PC-3 (cell line): ENCODE results near the gene RAB11A. TPM values are rescaled to one million over a fixed set of nuclear protein-coding genes. Genes with fewer than 3 reads are reported as not detected.
A peak's percentile ranks its signal among the peaks of the same experiment; 100 is the strongest.

Experiments
- ATAC-seq: fragments of 200-7000 bp; cut with Tn5 transposase; 2 replicates; pipeline ENCODE4 v1.9.1; 2020; ENCODE audit warnings: mild to moderate bottlenecking, moderate library complexity
- BruUV-seq: library from RNA; stranded (reverse); fragments of 400-500 nt; replicated peaks from 2 replicates; lab custom pipeline; 2021; lab: Mats Ljungman, UMichigan
- CTCF ChIA-PET: fragments of 300-600 bp; sonication (Branson Sonifier 250); formaldehyde crosslinking; loops from one replicate; lab custom pipeline; 2022; ENCODE audit warnings: antibody characterized with exemption; lab: Charles Lee
- POLR2A ChIA-PET: fragments of 300-600 bp; sonication (Branson Sonifier 250); formaldehyde crosslinking; loops from one replicate; lab custom pipeline; 2022; ENCODE audit warnings: antibody characterized with exemption; ENCODE audit not compliant: unreplicated experiment; lab: Charles Lee
- DNase-seq: peaks from one replicate; pipeline ENCODE4 v3.0.0-alpha.2; 2015
- H2AFZ ChIP-seq: fragments of 300-600 bp; sonication (generic); 2 replicates; pipeline ENCODE4 v1.6.0; 2016; ENCODE audit warnings: antibody characterized with exemption, low read length
- H3F3A ChIP-seq: fragments of 300-600 bp; sonication (generic); one replicate; pipeline ENCODE4 v1.6.0; 2017; ENCODE audit warnings: antibody characterized with exemption, low read length, control low read depth, mild to moderate bottlenecking; ENCODE audit not compliant: unreplicated experiment
- H3K27ac ChIP-seq: fragments of 300-600 bp; sonication (generic); 2 replicates; pipeline ENCODE4 v1.5.1; 2016; ENCODE audit warnings: mild to moderate bottlenecking, low read length
- H3K27me3 ChIP-seq: fragments of 300-600 bp; sonication (generic); 2 replicates; pipeline ENCODE4 v1.6.1; 2016; ENCODE audit warnings: low read length, mixed read lengths
- H3K36me3 ChIP-seq: fragments of 300-600 bp; sonication (generic); 2 replicates; pipeline ENCODE4 v1.6.1; 2016; ENCODE audit warnings: low read depth, mixed run types, low read length, mixed read lengths
- H3K4me1 ChIP-seq: fragments of 300-600 bp; sonication (generic); 2 replicates; pipeline ENCODE4 v1.5.1; 2016; ENCODE audit warnings: low read length; ENCODE audit not compliant: insufficient read depth
- H3K4me2 ChIP-seq: fragments of 300-600 bp; sonication (generic); 2 replicates; pipeline ENCODE4 v1.6.0; 2016; ENCODE audit warnings: low read length
- H3K4me3 ChIP-seq: fragments of 300-600 bp; sonication (generic); 2 replicates; pipeline ENCODE4 v1.5.1; 2016; ENCODE audit warnings: mild to moderate bottlenecking, low read length, mixed read lengths
- H3K79me2 ChIP-seq: fragments of 300-600 bp; sonication (generic); 2 replicates; pipeline ENCODE4 v1.6.1; 2017; ENCODE audit warnings: low read length, mixed read lengths
- H3K9ac ChIP-seq: fragments of 300-600 bp; sonication (generic); 2 replicates; pipeline ENCODE4 v1.6.0; 2016; ENCODE audit warnings: mild to moderate bottlenecking, low read length
- H3K9me2 ChIP-seq: fragments of 300-600 bp; sonication (generic); replicated peaks from 2 replicates; pipeline ENCODE4 v1.6.1; 2016; ENCODE audit warnings: mixed run types, low read length, mixed read lengths
- H3K9me3 ChIP-seq: fragments of 300-600 bp; sonication (generic); 2 replicates; pipeline ENCODE4 v1.6.1; 2016; ENCODE audit warnings: low read length, mixed read lengths
- H4K20me1 ChIP-seq: fragments of 300-600 bp; sonication (generic); 2 replicates; pipeline ENCODE4 v1.6.1; 2016; ENCODE audit warnings: low read length, mixed read lengths
- CTCF ChIP-seq: fragments of 300-600 bp; sonication (generic); conservative IDR thresholded peaks from 2 replicates; pipeline ENCODE4 v1.5.1; 2017; ENCODE audit warnings: antibody characterized with exemption, low read depth, mild to moderate bottlenecking, low read length
- EZH2 ChIP-seq: fragments of 300-600 bp; sonication (generic); IDR thresholded peaks from one replicate; pipeline ENCODE4 v1.6.1; 2017; ENCODE audit warnings: antibody characterized with exemption, mild to moderate bottlenecking, low read length; ENCODE audit not compliant: unreplicated experiment
- EZH2phosphoT487 ChIP-seq: fragments of 300-600 bp; sonication (generic); IDR thresholded peaks from 2 replicates; pipeline ENCODE4 v1.6.1; 2018; ENCODE audit warnings: mild to moderate bottlenecking, antibody characterized with exemption, low read length, borderline replicate concordance
- intact Hi-C: fragments of 100-400 bp; cut with micrococcal nuclease; formaldehyde crosslinking; loops from 2 replicates; pipeline ENCODE4 v1.9.0; 2023
- total RNA-seq: library from RNA; depleted of rRNA; stranded (reverse); fragments of >200 nt; gene quantifications from 2 replicates; pipeline ENCODE4 v1.2.3, GENCODE V29; 2014

RAB11A gene
- total RNA-seq, 1 experiment from 2014 or later, result 171 TPM

DNA sequence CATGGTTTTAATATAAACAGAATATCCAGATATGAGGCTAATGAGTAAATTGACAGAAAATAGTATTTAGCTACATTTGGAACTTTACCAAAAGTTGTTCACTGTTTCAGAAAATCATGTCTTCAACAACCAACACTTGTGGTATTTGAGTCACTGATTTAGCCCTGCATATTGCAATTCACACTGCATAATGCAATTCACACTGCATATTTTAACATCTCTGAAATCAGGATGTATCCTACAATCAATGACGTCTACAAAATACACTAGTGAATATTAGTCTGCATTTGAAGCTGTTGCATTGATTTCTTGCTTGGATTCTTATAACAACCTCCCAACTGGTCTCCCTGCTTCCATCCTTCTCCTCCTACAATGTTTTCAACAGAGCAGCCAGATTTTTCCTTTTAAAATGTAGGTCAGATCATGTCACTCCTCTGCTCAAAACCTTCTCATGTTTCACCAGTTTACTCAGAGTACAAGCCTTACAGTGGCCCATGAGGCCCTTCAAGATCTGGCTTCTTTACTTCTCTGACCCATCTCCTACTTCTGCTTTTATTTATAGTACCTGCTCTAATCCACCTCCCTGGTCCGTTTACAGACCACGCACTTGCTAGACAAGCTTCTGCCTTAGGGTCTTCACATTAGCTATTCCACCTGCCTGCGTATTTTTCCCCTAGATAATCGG is 11.4 kb upstream of the RAB11A start:
- no peak for TF ChIP-seq EZH2
- TF ChIP-seq CTCF, result no peak
- TF ChIP-seq EZH2phosphoT487, result no peak
- no peak overlapping the region for H3K4me3 ChIP-seq
- H3F3A ChIP-seq, result no peaks in the 10 kb centered on the region
- intact Hi-C loops, result no loop called here
- peaks cover 9% of the 10 kb centered on the region; the same call in 1 of the 2 replicates for H3K4me1 ChIP-seq
- ATAC-seq, result no peak
- BruUV-seq, result no TSS peak
- H2AFZ ChIP-seq, result no peak overlapping the region
- no peaks in the 10 kb centered on the region for H3K27me3 ChIP-seq
- no peaks in the 10 kb centered on the region for H4K20me1 ChIP-seq
- DNase-seq, result no peak
- no peak overlapping the region for H3K27ac ChIP-seq
- H3K36me3 ChIP-seq, result no peaks in the 10 kb centered on the region
- no peak overlapping the region for H3K9ac ChIP-seq
- no peaks in the 10 kb centered on the region for H3K9me2 ChIP-seq
- ChIA-PET POLR2A (no interaction called here), CTCF (no interaction called here)
- no peaks in the 10 kb centered on the region for H3K9me3 ChIP-seq
- no peak overlapping the region for H3K4me2 ChIP-seq
- no peaks in the 10 kb centered on the region for H3K79me2 ChIP-seq

DNA sequence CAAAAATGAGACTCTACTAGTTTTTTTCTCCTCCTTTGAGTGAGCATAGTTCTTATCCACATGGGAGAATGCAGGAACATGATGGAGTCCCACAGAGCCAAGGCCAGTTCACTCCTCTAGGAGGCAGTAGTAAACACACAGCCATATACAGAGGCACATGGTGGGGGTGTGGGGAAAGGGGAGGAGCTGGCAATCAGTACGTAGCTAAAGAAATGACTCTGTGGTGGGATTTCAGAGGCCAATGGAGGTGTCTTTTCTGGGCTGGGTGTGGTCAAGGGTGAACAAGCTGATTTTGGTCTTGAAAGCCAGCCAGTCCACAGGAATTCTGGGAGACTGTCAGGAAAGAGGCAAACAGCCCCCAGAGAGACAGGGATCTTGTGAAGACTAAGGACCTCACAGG is 6.6 kb upstream of the RAB11A start:
- Histone ChIP-seq H3K79me2 (no peaks in the 10 kb centered on the region), H3K4me3 (no peak overlapping the region), H3K27ac (no peak overlapping the region), H3K4me2 (no peak overlapping the region), H3F3A (no peaks in the 10 kb centered on the region), H3K36me3 (no peaks in the 10 kb centered on the region), H3K9me2 (no peaks in the 10 kb centered on the region), H3K4me1 (no peaks in the 10 kb centered on the region), H3K9me3 (no peaks in the 10 kb centered on the region), H2AFZ (peak overlapping the region; percentile 42), H3K9ac (no peak overlapping the region), H4K20me1 (no peaks in the 10 kb centered on the region), H3K27me3 (no peaks in the 10 kb centered on the region)
- CTCF ChIA-PET, result interaction anchor here (1.4 kb wide), 1 partner anchor 30 kb away, joined by 3 read pairs; no protein-coding TSS in a partner anchor
- peak; percentile 64 for DNase-seq
- POLR2A ChIA-PET, result no interaction called here
- no TSS peak for BruUV-seq
- peak; percentile 49 for ATAC-seq
- intact Hi-C loops, result no loop called here
- TF ChIP-seq CTCF, result peak; percentile 64
- no peak for TF ChIP-seq EZH2

DNA sequence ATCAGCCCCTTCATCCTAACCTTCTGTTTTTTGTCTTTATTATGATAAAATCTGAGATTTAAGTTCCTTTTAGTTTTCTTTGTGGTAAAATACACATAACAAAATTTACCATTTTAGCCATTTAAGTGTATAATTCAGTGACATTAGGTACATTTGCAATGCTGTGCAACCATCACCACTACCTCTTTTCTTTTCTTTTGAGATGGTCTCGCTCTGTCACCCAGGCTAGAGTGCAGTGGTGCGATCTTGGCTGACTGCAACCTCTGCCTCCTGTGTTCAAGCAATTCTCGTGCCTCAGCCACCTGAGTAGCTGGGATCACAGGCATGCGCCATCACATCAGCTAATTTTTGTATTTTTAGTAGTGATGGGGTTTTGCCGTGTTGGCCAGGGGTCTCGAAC is 6.2 kb upstream of the RAB11A start:
- no peaks in the 10 kb centered on the region for H3K79me2 ChIP-seq
- TF ChIP-seq EZH2phosphoT487 (no peak), CTCF (no peak), EZH2 (no peak)
- H3K4me2 ChIP-seq, result no peak overlapping the region
- H3K9me2 ChIP-seq, result no peaks in the 10 kb centered on the region
- no peaks in the 10 kb centered on the region for H3K9me3 ChIP-seq
- no peaks in the 10 kb centered on the region for H3K27me3 ChIP-seq
- CTCF ChIA-PET, result interaction anchor here (1.4 kb wide), 1 partner anchor 30 kb away, joined by 3 read pairs; no protein-coding TSS in a partner anchor
- no peaks in the 10 kb centered on the region for H3K36me3 ChIP-seq
- H3F3A ChIP-seq, result no peaks in the 10 kb centered on the region
- intact Hi-C loops, result no loop called here
- H4K20me1 ChIP-seq, result no peaks in the 10 kb centered on the region
- H3K9ac ChIP-seq, result no peak overlapping the region
- no TSS peak for BruUV-seq
- no peak overlapping the region for H3K27ac ChIP-seq
- H2AFZ ChIP-seq, result peak overlapping the region; percentile 42
- no peak overlapping the region for H3K4me3 ChIP-seq
- ATAC-seq (no peak), DNase-seq (no peak)
- POLR2A ChIA-PET, result no interaction called here
- no peaks in the 10 kb centered on the region for H3K4me1 ChIP-seq
